Vagina (tissue), 2 donors: ENCODE measurements around the gene PACC1. TPM values are rescaled to one million over a fixed set of nuclear protein-coding genes. Genes with fewer than 3 reads are reported as not detected.
A peak's percentile ranks its signal among the peaks of the same experiment; 100 is the strongest.

Experiments
- DNase-seq, 2 donors: peaks; one replicate each; pipeline ENCODE4 v3.0.0-alpha.2; 2017; ENCODE audit errors: extremely low spot score in 2 of 2
- H3K27ac ChIP-seq: fragments of 200-600 bp; sonication (generic); one replicate; pipeline ENCODE4 v1.5.1; 2019
- H3K27me3 ChIP-seq: fragments of 200-600 bp; sonication (generic); one replicate; pipeline ENCODE4 v1.5.1; 2019
- H3K36me3 ChIP-seq, 2 donors: fragments of 200-600 bp; sonication (generic); one replicate each; pipeline ENCODE4 v1.5.1; 2017 to 2019
- H3K4me1 ChIP-seq: fragments of 200-600 bp; sonication (generic); one replicate; pipeline ENCODE4 v1.5.1; 2019
- H3K4me3 ChIP-seq, 2 donors: fragments of 200-600 bp; sonication (generic); 1 replicate in 1 of 2; 2 replicates in 1 of 2; pipeline ENCODE4 v1.5.1; 2016 to 2019
- H3K9me3 ChIP-seq: fragments of 200-600 bp; sonication (generic); one replicate; pipeline ENCODE4 v1.5.1; 2019
- POLR2A ChIP-seq, 2 donors: fragments of 450-650 bp; IDR thresholded peaks; one replicate each; pipeline ENCODE4 v1.6.1; 2017; ENCODE audit warnings: antibody characterized with exemption in 2 of 2, mild to moderate bottlenecking in 2 of 2, moderate library complexity in 2 of 2
- POLR2AphosphoS5 ChIP-seq, 2 donors: sonication (generic); formaldehyde crosslinking; IDR thresholded peaks; one replicate each; pipeline ENCODE4 v1.9.0; 2017; ENCODE audit warnings: antibody characterized with exemption in 2 of 2, mild to moderate bottlenecking in 2 of 2, low read depth in 1 of 2; ENCODE audit not compliant: insufficient read depth in 1 of 2
- intact Hi-C: fragments of 100-400 bp; cut with DNase I; formaldehyde crosslinking; loops from one replicate; pipeline ENCODE4 v1.15.1; 2023
- total RNA-seq: library from RNA; depleted of rRNA; stranded (reverse); fragments of >200 nt; gene quantifications from one replicate; pipeline ENCODE4 v1.2.3, GENCODE V29; 2016
- TF ChIP-seq, protein P1 (sequence below), 3 experiments: fragments of 450-650 bp in 2 of 3; fragments of 200-600 bp in 1 of 3; sonication (generic) in 1 of 3; IDR thresholded peaks; one replicate each; pipeline ENCODE4 v1.5.1; 2017 to 2019; ENCODE audit warnings: antibody characterized with exemption in 3 of 3, mild to moderate bottlenecking in 2 of 3, moderate library complexity in 2 of 3

PACC1 gene
- total RNA-seq, 1 donor from 2014 or later: 6.1 TPM

DNA sequence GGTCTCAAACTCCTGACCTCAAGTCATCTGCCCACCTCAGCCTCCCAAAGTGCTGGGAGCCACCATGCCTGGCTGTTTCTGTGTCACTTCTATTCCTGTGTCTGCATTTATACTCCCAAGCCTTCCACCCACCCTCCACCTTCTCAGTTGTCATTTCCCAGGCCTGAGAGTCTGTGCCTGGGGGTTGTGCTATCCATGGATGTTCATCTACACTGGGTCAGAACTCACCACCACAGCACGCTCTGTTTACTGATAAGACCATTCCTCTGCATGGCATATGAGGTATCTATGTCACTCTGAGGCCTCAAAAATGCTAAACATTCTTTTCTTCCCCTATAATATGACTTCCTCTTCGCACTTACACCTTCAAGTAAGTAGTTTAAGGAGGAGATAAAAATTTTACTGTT lies 24.1 kb upstream of the PACC1 start:
- no peaks in the 10 kb centered on the region for H3K27me3 ChIP-seq
- no peak overlapping the region for H3K27ac ChIP-seq
- H3K9me3 ChIP-seq: no peaks in the 10 kb centered on the region
- intact Hi-C loops: no loop called here
- TF ChIP-seq POLR2AphosphoS5 (IDR thresholded peaks at IDR 0.05; ENCODE audit: insufficient read depth in 1 of 2, low read depth in 1 of 2): no peak
- TF ChIP-seq POLR2A (IDR thresholded peaks at IDR 0.05): no peak
- TF ChIP-seq, protein P1, sequence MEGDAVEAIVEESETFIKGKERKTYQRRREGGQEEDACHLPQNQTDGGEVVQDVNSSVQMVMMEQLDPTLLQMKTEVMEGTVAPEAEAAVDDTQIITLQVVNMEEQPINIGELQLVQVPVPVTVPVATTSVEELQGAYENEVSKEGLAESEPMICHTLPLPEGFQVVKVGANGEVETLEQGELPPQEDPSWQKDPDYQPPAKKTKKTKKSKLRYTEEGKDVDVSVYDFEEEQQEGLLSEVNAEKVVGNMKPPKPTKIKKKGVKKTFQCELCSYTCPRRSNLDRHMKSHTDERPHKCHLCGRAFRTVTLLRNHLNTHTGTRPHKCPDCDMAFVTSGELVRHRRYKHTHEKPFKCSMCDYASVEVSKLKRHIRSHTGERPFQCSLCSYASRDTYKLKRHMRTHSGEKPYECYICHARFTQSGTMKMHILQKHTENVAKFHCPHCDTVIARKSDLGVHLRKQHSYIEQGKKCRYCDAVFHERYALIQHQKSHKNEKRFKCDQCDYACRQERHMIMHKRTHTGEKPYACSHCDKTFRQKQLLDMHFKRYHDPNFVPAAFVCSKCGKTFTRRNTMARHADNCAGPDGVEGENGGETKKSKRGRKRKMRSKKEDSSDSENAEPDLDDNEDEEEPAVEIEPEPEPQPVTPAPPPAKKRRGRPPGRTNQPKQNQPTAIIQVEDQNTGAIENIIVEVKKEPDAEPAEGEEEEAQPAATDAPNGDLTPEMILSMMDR (IDR thresholded peaks at IDR 0.05): no peak
- no peak for DNase-seq
- no peaks in the 10 kb centered on the region for H3K36me3 ChIP-seq
- peaks cover 14% of the 10 kb centered on the region for H3K4me1 ChIP-seq
- H3K4me3 ChIP-seq: no peak overlapping the region

DNA sequence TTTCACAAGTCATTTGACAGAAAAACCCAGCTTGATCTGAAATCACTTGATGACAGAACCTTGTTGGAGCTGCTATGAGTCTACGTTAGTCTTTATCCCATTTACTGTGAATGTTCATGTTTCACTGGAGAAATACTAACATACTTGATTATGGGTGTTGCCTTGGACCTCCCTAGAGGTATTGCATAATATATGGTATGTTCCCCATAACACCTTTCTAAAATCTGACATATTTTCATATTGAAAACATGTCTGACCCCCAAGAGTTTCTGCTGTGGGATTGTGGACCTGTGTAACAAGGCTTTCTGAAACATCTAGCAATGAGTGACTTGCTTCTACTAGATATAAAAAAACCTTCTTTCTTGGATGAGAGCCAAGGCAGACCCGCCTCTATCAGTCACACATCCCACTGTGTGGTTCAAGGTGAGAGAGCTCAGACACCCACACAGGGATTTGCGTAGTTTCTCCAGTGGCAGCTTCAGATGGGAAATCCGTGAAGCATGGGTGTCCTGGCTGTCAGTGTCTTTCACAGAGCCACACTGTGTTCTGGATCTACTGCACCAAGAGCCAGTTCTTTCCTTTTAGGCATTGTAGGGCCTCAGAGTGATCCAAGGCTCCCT lies 22.6 kb upstream of the PACC1 start:
- no peak for DNase-seq
- H3K4me3 ChIP-seq: no peak overlapping the region
- TF ChIP-seq, protein P1 (IDR thresholded peaks at IDR 0.05): no peak
- no peak for TF ChIP-seq POLR2A (IDR thresholded peaks at IDR 0.05)
- no peak for TF ChIP-seq POLR2AphosphoS5 (IDR thresholded peaks at IDR 0.05; ENCODE audit: insufficient read depth in 1 of 2, low read depth in 1 of 2)

DNA sequence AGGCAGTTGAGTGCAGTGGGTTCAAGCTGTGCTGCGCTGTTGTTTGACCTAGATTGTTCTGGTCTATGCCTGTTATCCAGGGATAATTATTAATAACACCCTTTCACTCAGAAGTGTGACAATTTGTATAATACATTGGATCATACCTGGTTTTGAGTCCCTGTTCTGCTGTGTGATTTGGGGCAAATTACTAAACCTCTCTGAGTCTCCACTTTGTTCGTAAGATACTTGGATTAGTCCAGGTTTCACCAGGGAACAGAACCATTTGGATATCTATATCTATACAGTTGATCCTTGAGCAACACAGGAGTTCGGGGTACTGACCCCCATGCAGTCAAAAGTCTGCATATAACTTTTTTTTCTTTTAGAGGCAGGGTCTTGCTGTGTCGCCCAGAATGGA lies 20.3 kb upstream of the PACC1 start:
- Histone ChIP-seq H3K27ac (no peak overlapping the region), H3K4me1 (peaks cover 21% of the 10 kb centered on the region), H3K4me3 (no peak overlapping the region), H3K9me3 (no peaks in the 10 kb centered on the region), H3K36me3 (no peaks in the 10 kb centered on the region), H3K27me3 (no peaks in the 10 kb centered on the region)
- intact Hi-C loops: no loop called here
- no peak for DNase-seq
- TF ChIP-seq, protein P1 (IDR thresholded peaks at IDR 0.05): no peak
- TF ChIP-seq POLR2A (IDR thresholded peaks at IDR 0.05): no peak
- TF ChIP-seq POLR2AphosphoS5 (IDR thresholded peaks at IDR 0.05; ENCODE audit: insufficient read depth in 1 of 2, low read depth in 1 of 2): no peak

More for the DNA sequence above, 22.6 kb upstream of the PACC1 start:
- Histone ChIP-seq H3K36me3 (no peaks in the 10 kb centered on the region), H3K27me3 (no peaks in the 10 kb centered on the region), H3K4me1 (peaks cover 23% of the 10 kb centered on the region), H3K27ac (no peak overlapping the region), H3K9me3 (no peaks in the 10 kb centered on the region)
- intact Hi-C loops: no loop called here

DNA sequence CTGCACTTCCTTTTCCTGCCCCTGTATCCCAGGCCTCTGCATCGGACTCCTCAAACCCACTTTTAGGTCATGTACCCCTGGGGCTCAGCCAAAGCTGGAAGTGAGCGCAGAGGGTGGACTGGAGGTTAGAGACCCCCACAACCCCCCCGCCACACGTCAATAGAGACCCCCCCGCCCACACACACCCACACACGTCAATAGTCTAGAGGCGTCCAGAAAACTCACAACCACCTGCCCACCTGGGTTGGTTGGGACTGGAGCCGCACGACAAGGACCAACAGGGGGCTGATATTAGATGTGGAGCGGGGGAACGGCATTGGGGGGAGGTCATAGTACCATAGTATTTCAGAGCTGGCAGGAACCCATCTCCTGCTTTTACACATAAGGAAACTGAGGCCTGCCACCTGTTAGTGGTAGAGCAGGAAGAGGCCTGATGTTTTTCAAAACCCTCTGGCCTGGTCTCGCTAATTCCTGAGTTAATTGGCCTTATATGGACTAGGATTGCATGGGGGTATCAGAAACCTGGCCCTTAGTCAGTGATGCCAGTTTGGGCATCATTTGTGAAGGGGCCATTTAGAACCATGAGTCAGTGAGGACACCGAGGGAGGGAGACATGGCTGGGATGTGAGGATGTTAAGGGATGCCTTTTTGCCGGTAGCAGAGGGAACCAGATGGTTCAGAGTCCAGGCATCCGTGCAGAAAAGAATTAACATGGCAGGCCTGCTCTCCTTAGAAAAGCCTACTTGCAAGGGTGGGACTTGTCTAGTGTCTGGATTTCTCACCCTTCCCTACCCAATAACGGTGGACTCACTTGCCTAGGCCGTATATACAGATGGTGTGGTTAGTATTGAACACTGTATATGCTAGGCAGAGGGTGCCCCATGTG lies 19.1 kb upstream of the PACC1 start:
- DNase-seq: no peak
- peak overlapping the region; percentile 88 for H3K27ac ChIP-seq

More for the DNA sequence above, 19.1 kb upstream of the PACC1 start:
- TF ChIP-seq, protein P1 (IDR thresholded peaks at IDR 0.05): no peak
- TF ChIP-seq POLR2A (IDR thresholded peaks at IDR 0.05) (no peak), POLR2AphosphoS5 (IDR thresholded peaks at IDR 0.05; ENCODE audit: insufficient read depth in 1 of 2, low read depth in 1 of 2) (no peak)
- Histone ChIP-seq H3K36me3 (no peaks in the 10 kb centered on the region), H3K27me3 (no peaks in the 10 kb centered on the region), H3K4me1 (peaks cover 21% of the 10 kb centered on the region), H3K4me3 (peak overlapping the region; percentile 77 to 97), H3K9me3 (no peaks in the 10 kb centered on the region)
- intact Hi-C loops: no loop called here
